Daoy (cell line): ENCODE data around the gene DOK6. TPM values are rescaled to one million over a fixed set of nuclear protein-coding genes. Genes with fewer than 3 reads are reported as not detected.

Experiments used
- DNase-seq: peaks from one replicate; pipeline ENCODE4 v3.0.0-alpha.2; 2015; ENCODE audit warnings: low read depth
- total RNA-seq: library from RNA; depleted of rRNA; stranded (reverse); fragments of >200 nt; shearing (Covaris generic); gene quantifications from 2 replicates; pipeline ENCODE4 v1.2.3, GENCODE V29; 2014

The DOK6 gene
- total RNA-seq, 1 experiment from 2014 or later = 0.06 TPM

- no peak for DNase-seq
These were observed 288.6 kb downstream of the DOK6 start for GRCh38 chr18:69689121-69689759.

- DNase-seq = no peak
These were observed 290.5 kb downstream of the DOK6 start for GRCh38 chr18:69691008-69691760.

- DNase-seq = no peak
These were observed 296.4 kb downstream of the DOK6 start for GRCh38 chr18:69697069-69697468.

- no peak for DNase-seq
These were observed 297.0 kb downstream of the DOK6 start for GRCh38 chr18:69697689-69698088.

GRCh38 chr18:69701305-69701704, 300.6 kb downstream of the DOK6 start:
- DNase-seq = no peak

- no peak for DNase-seq
These were observed 302.8 kb downstream of the DOK6 start for GRCh38 chr18:69703461-69703860.

GRCh38 chr18:69705987-69706386, 305.3 kb downstream of the DOK6 start:
- DNase-seq = no peak

GRCh38 chr18:69708844-69709243, 308.2 kb downstream of the DOK6 start:
- DNase-seq = no peak

- no peak for DNase-seq
These were observed 314.6 kb downstream of the DOK6 start for GRCh38 chr18:69715191-69715795.

GRCh38 chr18:69717586-69717985, 316.9 kb downstream of the DOK6 start:
- no peak for DNase-seq

- no peak for DNase-seq
These were observed 318.3 kb downstream of the DOK6 start for GRCh38 chr18:69718912-69719547.

- no peak for DNase-seq
These were observed 319.7 kb downstream of the DOK6 start for GRCh38 chr18:69720422-69720821.

GRCh38 chr18:69723434-69723833, 322.7 kb downstream of the DOK6 start:
- no peak for DNase-seq

GRCh38 chr18:69725009-69725408, 324.3 kb downstream of the DOK6 start:
- DNase-seq = peak; percentile 2

GRCh38 chr18:69725855-69726508, 325.3 kb downstream of the DOK6 start:
- DNase-seq = no peak

- no peak for DNase-seq
These were observed 327.4 kb downstream of the DOK6 start for GRCh38 chr18:69727912-69728572.

GRCh38 chr18:69730664-69731063, 330.0 kb downstream of the DOK6 start:
- DNase-seq = no peak

- DNase-seq = no peak
These were observed 333.8 kb downstream of the DOK6 start for GRCh38 chr18:69734536-69734935.

GRCh38 chr18:69736730-69737129, 336.0 kb downstream of the DOK6 start:
- DNase-seq = no peak

GRCh38 chr18:69737851-69738250, 337.2 kb downstream of the DOK6 start:
- no peak for DNase-seq

- no peak for DNase-seq
These were observed 346.7 kb downstream of the DOK6 start for GRCh38 chr18:69747388-69747787.
